SK-N-SH treated with all-trans-retinoic acid at 6 μM for 48 hours (cell line): Measurements from ENCODE around the gene RCOR2.

Experiments
- ATAC-seq: fragments of 200-7000 bp; cut with Tn5 transposase; 3 replicates; pipeline ENCODE4 v1.9.1; 2020; ENCODE audit warnings: mild to moderate bottlenecking, moderate library complexity
- ARNTL ChIP-seq: fragments of 450-650 bp; formaldehyde crosslinking; IDR thresholded peaks from 2 replicates; pipeline ENCODE4 v1.5.0; 2020; ENCODE audit warnings: low read depth, mild to moderate bottlenecking, moderate library complexity, borderline replicate concordance
- BACH2 ChIP-seq: fragments of 250-450 bp; sonication (Bioruptor Pico); IDR thresholded peaks from 2 replicates; pipeline ENCODE4 v1.9.0; 2021; ENCODE audit warnings: mild to moderate bottlenecking, borderline replicate concordance
- ESRRG ChIP-seq: fragments of 250-450 bp; sonication (Bioruptor Pico); IDR thresholded peaks from 2 replicates; pipeline ENCODE4 v1.6.1; 2021; ENCODE audit warnings: mild to moderate bottlenecking
- GLIS3 ChIP-seq: fragments of 250-450 bp; sonication (Bioruptor Pico); IDR thresholded peaks from 2 replicates; pipeline ENCODE4 v1.5.0; 2020; ENCODE audit warnings: mild to moderate bottlenecking, moderate library complexity
- ISL1 ChIP-seq: fragments of 250-450 bp; sonication (Bioruptor Pico); IDR thresholded peaks from 2 replicates; pipeline ENCODE4 v2.1.2; 2022; ENCODE audit warnings: mild to moderate bottlenecking, moderate library complexity
- OSR1 ChIP-seq: fragments of 250-450 bp; sonication (Bioruptor Pico); IDR thresholded peaks from 2 replicates; pipeline ENCODE4 v1.8.0; 2022; ENCODE audit warnings: moderate library complexity, mild to moderate bottlenecking, inconsistent platforms
- PATZ1 ChIP-seq: fragments of 250-450 bp; sonication (Bioruptor Pico); IDR thresholded peaks from 2 replicates; pipeline ENCODE4 v1.8.0; 2020; ENCODE audit warnings: mild to moderate bottlenecking, moderate library complexity, borderline replicate concordance
- POU6F1 ChIP-seq: fragments of 250-450 bp; sonication (Bioruptor Pico); IDR thresholded peaks from 2 replicates; pipeline ENCODE4 v1.8.0; 2021; ENCODE audit warnings: low read depth, mild to moderate bottlenecking, moderate library complexity, borderline replicate concordance
- PPARA ChIP-seq: fragments of 250-450 bp; sonication (Bioruptor Pico); IDR thresholded peaks from 2 replicates; pipeline ENCODE4 v1.5.0; 2020; ENCODE audit warnings: mild to moderate bottlenecking, borderline replicate concordance
- SNAI2 ChIP-seq: fragments of 250-450 bp; sonication (Bioruptor Pico); IDR thresholded peaks from 2 replicates; pipeline ENCODE4 v1.5.0; 2020; ENCODE audit warnings: mild to moderate bottlenecking, moderate library complexity
- TCF4 ChIP-seq: fragments of 250-450 bp; sonication (Bioruptor Pico); IDR thresholded peaks from 2 replicates; pipeline ENCODE4 v1.8.0; 2021; ENCODE audit warnings: mild to moderate bottlenecking, moderate library complexity, borderline replicate concordance
- TOX ChIP-seq: fragments of 250-450 bp; sonication (Bioruptor Pico); IDR thresholded peaks from 2 replicates; pipeline ENCODE4 v1.8.0; 2021; ENCODE audit warnings: mild to moderate bottlenecking, moderate library complexity, borderline replicate concordance
- TSHZ2 ChIP-seq: fragments of 250-450 bp; sonication (Bioruptor Pico); IDR thresholded peaks from 2 replicates; pipeline ENCODE4 v1.5.0; 2020; ENCODE audit warnings: mild to moderate bottlenecking, moderate library complexity
- ZC3H10 ChIP-seq: fragments of 250-450 bp; sonication (Bioruptor Pico); IDR thresholded peaks from 2 replicates; pipeline ENCODE4 v1.5.1; 2021; ENCODE audit warnings: mild to moderate bottlenecking, moderate library complexity
- ZFP3 ChIP-seq: fragments of 250-450 bp; sonication (Bioruptor Pico); IDR thresholded peaks from 2 replicates; pipeline ENCODE4 v1.5.0; 2020; ENCODE audit warnings: mild to moderate bottlenecking, moderate library complexity
- ZFP30 ChIP-seq: fragments of 450-650 bp; formaldehyde crosslinking; IDR thresholded peaks from 2 replicates; pipeline ENCODE4 v1.5.0; 2022; ENCODE audit warnings: mild to moderate bottlenecking, moderate library complexity
- ZNF70 ChIP-seq: fragments of 450-650 bp; formaldehyde crosslinking; IDR thresholded peaks from 2 replicates; pipeline ENCODE4 v1.5.0; 2020; ENCODE audit warnings: mild to moderate bottlenecking, moderate library complexity
- ZNF8 ChIP-seq: fragments of 450-650 bp; formaldehyde crosslinking; IDR thresholded peaks from 2 replicates; pipeline ENCODE4 v1.5.0; 2020; ENCODE audit warnings: mild to moderate bottlenecking, moderate library complexity
- TF ChIP-seq, protein P1 (sequence below): fragments of 250-450 bp; sonication (Bioruptor Pico); IDR thresholded peaks from 2 replicates; pipeline ENCODE4 v1.5.1; 2021; ENCODE audit warnings: mild to moderate bottlenecking, moderate library complexity

RCOR2 gene

DNA sequence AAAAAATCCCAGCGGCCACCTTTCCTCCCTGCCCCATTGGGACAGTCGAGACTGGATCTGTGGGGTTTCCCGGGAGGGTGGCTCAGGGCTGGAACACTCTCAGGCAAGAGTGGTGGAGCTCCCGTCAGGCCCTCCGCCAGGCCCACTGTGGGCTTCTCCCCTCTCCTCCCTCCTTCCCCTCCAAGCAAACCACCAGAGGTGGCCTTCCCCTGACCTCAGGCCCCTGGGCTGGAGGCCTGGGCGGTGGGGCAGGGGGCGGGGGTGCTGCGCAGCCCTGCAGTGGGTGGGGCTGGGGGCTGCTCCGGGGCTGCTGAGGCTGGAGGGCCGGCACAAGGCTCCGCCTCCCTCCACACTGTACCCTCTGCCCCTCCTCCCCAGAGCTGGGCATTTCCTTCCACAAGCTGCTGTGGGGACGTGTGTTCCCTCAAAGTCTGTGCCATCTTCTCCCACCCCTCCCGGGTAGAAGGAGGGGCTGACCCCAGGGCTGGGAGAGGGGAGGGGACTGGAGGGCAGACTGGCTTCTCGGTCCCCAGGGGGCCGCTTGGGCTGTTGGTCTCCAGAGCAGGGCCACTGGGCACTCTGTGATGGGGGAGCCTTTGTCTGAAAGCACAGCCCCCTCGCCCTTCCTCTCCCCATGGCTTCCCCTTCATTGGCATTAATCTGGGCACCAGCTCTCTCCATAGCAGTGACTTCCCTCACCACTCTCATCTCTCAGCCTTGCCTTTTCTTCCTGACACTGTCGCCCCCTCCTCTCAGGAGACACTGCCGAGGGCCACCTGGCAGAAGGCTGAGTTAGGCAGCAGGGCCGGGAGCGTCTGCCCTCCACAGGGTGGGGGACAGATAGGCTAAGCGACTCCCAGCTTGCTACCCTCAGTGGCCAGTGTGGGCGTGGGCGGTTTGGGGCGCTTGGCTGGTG lies 7.1 kb downstream of the RCOR2 start:
- TF ChIP-seq ARNTL (CRISPR knock-in tag): no peak
- TF ChIP-seq ZNF8 (CRISPR knock-in tag): no peak
- peak; percentile 9; the same call in 1 of the 2 replicates for TF ChIP-seq ZNF70 (CRISPR knock-in tag)
- TF ChIP-seq, all 23 proteins: peak for 1
- peak; percentile 40; the same call in 1 of the 3 replicates for ATAC-seq

GRCh38 chr11:63908631-63909401 lies 8.1 kb downstream of the RCOR2 start:
- no peak for TF ChIP-seq TOX (CRISPR knock-in tag)
- no peak for TF ChIP-seq ESRRG (CRISPR knock-in tag)
- no peak for TF ChIP-seq OSR1
- no peak for TF ChIP-seq POU6F1 (CRISPR knock-in tag)
- TF ChIP-seq GLIS3: no peak
- no peak for TF ChIP-seq ZFP30 (CRISPR knock-in tag)
- TF ChIP-seq, protein P1, sequence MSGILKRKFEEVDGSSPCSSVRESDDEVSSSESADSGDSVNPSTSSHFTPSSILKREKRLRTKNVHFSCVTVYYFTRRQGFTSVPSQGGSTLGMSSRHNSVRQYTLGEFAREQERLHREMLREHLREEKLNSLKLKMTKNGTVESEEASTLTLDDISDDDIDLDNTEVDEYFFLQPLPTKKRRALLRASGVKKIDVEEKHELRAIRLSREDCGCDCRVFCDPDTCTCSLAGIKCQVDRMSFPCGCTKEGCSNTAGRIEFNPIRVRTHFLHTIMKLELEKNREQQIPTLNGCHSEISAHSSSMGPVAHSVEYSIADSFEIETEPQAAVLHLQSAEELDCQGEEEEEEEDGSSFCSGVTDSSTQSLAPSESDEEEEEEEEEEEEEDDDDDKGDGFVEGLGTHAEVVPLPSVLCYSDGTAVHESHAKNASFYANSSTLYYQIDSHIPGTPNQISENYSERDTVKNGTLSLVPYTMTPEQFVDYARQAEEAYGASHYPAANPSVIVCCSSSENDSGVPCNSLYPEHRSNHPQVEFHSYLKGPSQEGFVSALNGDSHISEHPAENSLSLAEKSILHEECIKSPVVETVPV (CRISPR knock-in tag): no peak
- TF ChIP-seq TSHZ2 (CRISPR knock-in tag): no peak
- TF ChIP-seq TCF4: no peak
- TF ChIP-seq ZC3H10 (CRISPR knock-in tag): no peak
- no peak for TF ChIP-seq ZNF70 (CRISPR knock-in tag)
- no peak for TF ChIP-seq BACH2 (CRISPR knock-in tag)
- TF ChIP-seq ISL1: no peak

DNA sequence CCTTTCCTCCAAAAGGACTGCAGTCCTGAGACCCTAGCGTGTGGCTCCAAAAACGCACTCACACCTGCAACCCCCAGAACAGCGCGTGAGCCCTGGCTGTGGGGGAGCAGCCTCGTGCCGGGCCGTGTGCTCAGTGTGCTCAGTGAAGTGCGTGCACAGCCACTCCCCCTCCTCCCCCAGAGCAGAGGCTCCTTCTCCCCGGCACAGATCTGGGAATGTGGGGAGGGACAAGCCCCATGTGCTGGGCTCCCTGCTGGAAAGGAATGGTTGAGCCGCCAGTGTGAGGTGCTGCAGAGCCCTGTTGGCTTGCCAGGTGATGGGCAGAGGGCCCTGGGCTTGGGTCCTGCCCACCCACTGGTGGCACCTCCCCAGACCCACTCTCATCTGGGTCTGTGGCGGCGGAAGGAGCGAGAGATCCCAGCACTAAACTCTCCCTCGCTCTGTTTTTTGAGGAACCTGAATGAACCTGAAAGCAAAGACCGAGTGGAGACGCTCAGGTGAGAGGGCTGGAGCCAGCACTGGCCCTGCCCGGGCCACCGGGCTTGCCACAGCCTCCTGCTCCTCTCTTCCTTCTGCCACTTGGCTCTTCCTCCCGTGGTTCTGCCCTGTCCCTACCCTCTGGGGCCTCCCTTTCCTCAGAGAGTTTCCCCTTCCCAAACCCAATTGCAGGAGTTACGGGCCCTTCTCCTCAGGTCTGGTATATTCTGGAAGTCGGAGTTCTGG lies 9.0 kb downstream of the RCOR2 start:
- no peak for ATAC-seq
- TF ChIP-seq TSHZ2 (CRISPR knock-in tag): no peak
- no peak for TF ChIP-seq ARNTL (CRISPR knock-in tag)
- no peak for TF ChIP-seq TOX (CRISPR knock-in tag)
- TF ChIP-seq PATZ1 (CRISPR knock-in tag): no peak
- TF ChIP-seq ZFP3 (CRISPR knock-in tag): no peak
- TF ChIP-seq, protein P1 (CRISPR knock-in tag): no peak
- TF ChIP-seq BACH2 (CRISPR knock-in tag): no peak
- TF ChIP-seq ESRRG (CRISPR knock-in tag): no peak
- no peak for TF ChIP-seq SNAI2
- TF ChIP-seq PPARA: no peak
- no peak for TF ChIP-seq POU6F1 (CRISPR knock-in tag)
- no peak for TF ChIP-seq ISL1

More at GRCh38 chr11:63908631-63909401, 8.1 kb downstream of the RCOR2 start:
- ATAC-seq: no peak
